Measurements from ENCODE around the gene TESK2. TPM values are rescaled to one million over a fixed set of nuclear protein-coding genes. Genes with fewer than 3 reads are reported as not detected.

TESK2 gene
- total RNA-seq, 6 experiments from 2014 or later, result 2.7 to 5.5 (median 4.3) TPM

DNA sequence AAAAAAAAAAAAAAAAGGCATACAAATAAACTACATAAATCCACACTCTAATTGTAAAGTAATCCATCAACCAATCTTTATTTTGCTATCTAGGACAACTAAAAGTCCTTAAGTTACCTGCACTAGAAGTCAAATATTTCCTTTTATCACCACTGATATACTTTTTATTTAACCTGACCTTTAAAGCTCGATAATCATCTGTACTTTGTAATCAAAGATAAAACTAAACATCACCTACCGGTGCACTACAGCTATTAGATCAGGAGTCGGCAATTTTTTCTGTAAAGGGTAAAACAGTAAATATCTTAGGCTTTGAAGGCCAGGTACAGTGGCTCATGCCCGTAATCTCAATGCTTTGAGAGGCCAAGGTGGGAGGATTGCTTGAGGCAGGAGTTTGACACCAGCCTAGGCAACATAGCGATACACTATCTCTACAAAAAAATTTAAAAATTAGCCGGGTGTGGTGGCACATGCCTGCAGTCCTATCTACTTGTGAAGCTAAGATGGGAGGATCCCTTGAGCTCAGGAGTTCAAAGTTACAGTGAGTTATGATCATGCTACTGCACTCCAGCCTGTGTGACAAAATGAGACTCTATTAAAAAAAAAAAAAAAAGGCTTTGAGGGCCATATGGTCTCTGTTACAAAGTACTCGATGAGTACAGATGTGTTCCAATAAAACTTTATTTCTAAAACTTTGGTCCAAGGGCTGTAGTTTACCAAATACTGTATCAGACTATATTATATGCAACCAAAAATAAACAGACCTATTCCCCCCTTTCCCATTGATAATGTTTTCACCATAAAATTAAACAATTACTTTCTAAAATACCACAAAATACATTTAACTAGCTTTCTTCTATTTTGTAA is 47.1 kb downstream of the TESK2 start:
- TF ChIP-seq, protein P1, sequence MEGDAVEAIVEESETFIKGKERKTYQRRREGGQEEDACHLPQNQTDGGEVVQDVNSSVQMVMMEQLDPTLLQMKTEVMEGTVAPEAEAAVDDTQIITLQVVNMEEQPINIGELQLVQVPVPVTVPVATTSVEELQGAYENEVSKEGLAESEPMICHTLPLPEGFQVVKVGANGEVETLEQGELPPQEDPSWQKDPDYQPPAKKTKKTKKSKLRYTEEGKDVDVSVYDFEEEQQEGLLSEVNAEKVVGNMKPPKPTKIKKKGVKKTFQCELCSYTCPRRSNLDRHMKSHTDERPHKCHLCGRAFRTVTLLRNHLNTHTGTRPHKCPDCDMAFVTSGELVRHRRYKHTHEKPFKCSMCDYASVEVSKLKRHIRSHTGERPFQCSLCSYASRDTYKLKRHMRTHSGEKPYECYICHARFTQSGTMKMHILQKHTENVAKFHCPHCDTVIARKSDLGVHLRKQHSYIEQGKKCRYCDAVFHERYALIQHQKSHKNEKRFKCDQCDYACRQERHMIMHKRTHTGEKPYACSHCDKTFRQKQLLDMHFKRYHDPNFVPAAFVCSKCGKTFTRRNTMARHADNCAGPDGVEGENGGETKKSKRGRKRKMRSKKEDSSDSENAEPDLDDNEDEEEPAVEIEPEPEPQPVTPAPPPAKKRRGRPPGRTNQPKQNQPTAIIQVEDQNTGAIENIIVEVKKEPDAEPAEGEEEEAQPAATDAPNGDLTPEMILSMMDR (IDR thresholded peaks at IDR 0.05), result no peak
- TF ChIP-seq POLR2A (IDR thresholded peaks at IDR 0.05), result no peak
- Histone ChIP-seq H3K27me3 (no peaks in the 10 kb centered on the region), H3K9me3 (no peaks in the 10 kb centered on the region), H3K4me3 (no peak overlapping the region), H3K27ac (no peak overlapping the region), H3K4me1 (peaks cover 0 to 33% (median 0%) of the 10 kb centered on the region in 4 donors), H3K36me3 (no peaks in the 10 kb centered on the region)
- 64% methylated on average over 7 of the region's 7 CpGs for WGBS (ENCODE audit: insufficient coverage, low coverage, low lambda C conversion rate, missing lambda C conversion rate)
- DNase-seq, result no peak
- ATAC-seq, result peak in 3 of 4 donors; percentile 29 to 54 (median 53)
- intact Hi-C loops (cut with DNase I), result no loop called here

DNA sequence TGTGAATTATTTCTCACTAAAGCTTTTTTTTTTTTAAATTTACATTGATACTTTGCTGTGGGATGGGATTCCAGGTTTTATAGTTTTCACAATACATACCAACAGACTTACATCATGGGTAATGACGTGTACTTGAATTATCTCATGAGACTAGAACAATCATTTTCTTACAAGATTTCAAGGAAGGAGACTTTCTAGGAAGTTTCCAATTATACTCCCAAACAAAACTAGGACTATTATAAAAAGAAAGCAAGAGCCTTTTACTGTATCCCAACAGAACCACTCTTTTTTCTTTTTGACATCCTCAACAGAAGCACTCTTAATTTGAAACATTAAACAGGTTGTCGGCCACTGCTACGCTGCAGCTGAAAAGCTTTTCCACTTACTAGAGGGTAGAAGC is 48.7 kb downstream of the TESK2 start:
- Histone ChIP-seq H3K36me3 (no peaks in the 10 kb centered on the region), H3K27me3 (no peaks in the 10 kb centered on the region), H3K27ac (no peak overlapping the region), H3K4me3 (no peak overlapping the region), H3K4me1 (peaks cover 0 to 33% (median 0%) of the 10 kb centered on the region in 4 donors), H3K9me3 (no peaks in the 10 kb centered on the region)
- ATAC-seq (no peak), DNase-seq (no peak)
- WGBS (ENCODE audit: insufficient coverage, low coverage, low lambda C conversion rate, missing lambda C conversion rate), result 80% methylated on average over 3 of the region's 3 CpGs
- intact Hi-C loops (cut with DNase I), result no loop called here
- TF ChIP-seq, protein P1 (IDR thresholded peaks at IDR 0.05), result no peak
- no peak for TF ChIP-seq POLR2A (IDR thresholded peaks at IDR 0.05)

DNA sequence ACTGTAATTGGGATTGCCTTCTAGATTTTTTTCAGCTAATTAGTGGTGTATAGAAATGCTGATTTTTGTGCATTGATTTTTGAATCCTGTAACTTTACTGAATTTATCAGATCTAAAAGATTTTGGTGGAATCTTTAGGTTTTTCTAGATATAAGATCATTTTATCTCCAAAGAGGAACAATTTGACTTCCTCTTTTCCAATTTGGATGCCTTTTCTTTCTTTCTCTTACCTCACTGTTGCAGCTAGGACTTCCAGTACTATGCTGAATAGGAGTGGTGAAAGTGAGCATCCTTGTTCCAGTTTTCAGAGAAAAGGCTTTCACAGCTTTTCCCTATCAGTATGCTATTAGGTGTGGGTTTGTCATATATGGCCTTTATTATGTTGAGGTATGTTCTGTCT is 53.6 kb downstream of the TESK2 start:
- Histone ChIP-seq H3K36me3 (no peaks in the 10 kb centered on the region), H3K27ac (no peak overlapping the region), H3K4me1 (no peaks in the 10 kb centered on the region), H3K4me3 (no peak overlapping the region), H3K9me3 (no peaks in the 10 kb centered on the region), H3K27me3 (no peaks in the 10 kb centered on the region)
- DNase-seq (no peak), ATAC-seq (no peak)
- TF ChIP-seq, protein P1 (IDR thresholded peaks at IDR 0.05), result no peak
- TF ChIP-seq POLR2A (IDR thresholded peaks at IDR 0.05), result no peak
- intact Hi-C loops (cut with DNase I), result no loop called here

DNA sequence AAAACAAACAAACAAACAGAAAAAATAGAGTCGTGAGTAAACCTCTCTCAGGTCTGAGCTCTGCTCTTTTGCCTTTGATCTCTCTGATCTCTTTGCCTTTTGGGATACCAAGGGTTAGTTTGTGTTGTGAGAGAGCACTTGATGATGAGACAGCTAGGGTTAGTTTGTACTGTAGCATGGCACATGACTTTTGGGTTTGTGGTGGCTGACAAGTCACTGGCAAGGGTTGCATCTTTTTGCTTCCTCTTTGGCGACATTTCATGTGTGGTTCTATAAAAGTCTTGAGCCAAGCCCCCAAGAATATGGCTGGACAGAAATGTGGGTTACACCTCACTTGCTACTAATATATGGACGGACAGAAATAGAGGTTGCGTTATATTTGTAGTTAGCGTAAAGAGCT is 60.5 kb downstream of the TESK2 start:
- intact Hi-C loops (cut with DNase I), result no loop called here
- Histone ChIP-seq H3K9me3 (no peaks in the 10 kb centered on the region), H3K36me3 (no peaks in the 10 kb centered on the region), H3K27ac (no peak overlapping the region), H3K4me3 (no peak overlapping the region), H3K4me1 (no peaks in the 10 kb centered on the region), H3K27me3 (no peaks in the 10 kb centered on the region)
- ATAC-seq (no peak), DNase-seq (no peak)
- WGBS (ENCODE audit: insufficient coverage, low coverage, low lambda C conversion rate, missing lambda C conversion rate), result 84% methylated on average over 5 of the region's 5 CpGs
- TF ChIP-seq, protein P1 (IDR thresholded peaks at IDR 0.05), result no peak
- TF ChIP-seq POLR2A (IDR thresholded peaks at IDR 0.05), result no peak

Data from right lobe of liver (tissue), 6 donors.